BE2C (cell line): Measurements from ENCODE around the gene AP5M1. TPM values are rescaled to one million over a fixed set of nuclear protein-coding genes. Genes with fewer than 3 reads are reported as not detected.
"Not testable (repeated sequence)": the region's sequence is repeated elsewhere in the genome, so short reads cannot be mapped to it uniquely, and the experiment has no call there.

Experiments
- DNase-seq: peaks from one replicate; pipeline ENCODE4 v3.0.0-alpha.2; 2020
- H3K27me3 ChIP-seq: fragments of 250-450 bp; sonication (Bioruptor Pico); 2 replicates; pipeline ENCODE4 v1.5.1; 2020; ENCODE audit warnings: mild to moderate bottlenecking
- H3K36me3 ChIP-seq: fragments of 250-450 bp; sonication (Bioruptor Pico); 2 replicates; pipeline ENCODE4 v1.5.1; 2020; ENCODE audit warnings: mild to moderate bottlenecking
- H3K4me1 ChIP-seq: fragments of 250-450 bp; sonication (Bioruptor Pico); 2 replicates; pipeline ENCODE4 v1.5.1; 2020
- H3K4me3 ChIP-seq: 2 replicates; pipeline ENCODE4 v1.5.1; 2011; ENCODE audit warnings: low read depth, low read length
- H3K9me3 ChIP-seq: fragments of 250-450 bp; sonication (Bioruptor Pico); 2 replicates; pipeline ENCODE4 v1.5.1; 2020
- polyA plus RNA-seq: library from polyadenylated mRNA; unstranded; fragments of >200 nt; gene quantifications from one replicate; pipeline ENCODE4 v1.2.1, GENCODE V29; 2012; ENCODE audit warnings: low read depth, missing spikeins; ENCODE audit not compliant: insufficient read length, insufficient read depth
- TF ChIP-seq, protein P1 (sequence below): IDR thresholded peaks from 2 replicates; pipeline ENCODE4 v1.5.1; 2012; ENCODE audit warnings: mild to moderate bottlenecking, low read depth, low read length

AP5M1 gene, protein sequence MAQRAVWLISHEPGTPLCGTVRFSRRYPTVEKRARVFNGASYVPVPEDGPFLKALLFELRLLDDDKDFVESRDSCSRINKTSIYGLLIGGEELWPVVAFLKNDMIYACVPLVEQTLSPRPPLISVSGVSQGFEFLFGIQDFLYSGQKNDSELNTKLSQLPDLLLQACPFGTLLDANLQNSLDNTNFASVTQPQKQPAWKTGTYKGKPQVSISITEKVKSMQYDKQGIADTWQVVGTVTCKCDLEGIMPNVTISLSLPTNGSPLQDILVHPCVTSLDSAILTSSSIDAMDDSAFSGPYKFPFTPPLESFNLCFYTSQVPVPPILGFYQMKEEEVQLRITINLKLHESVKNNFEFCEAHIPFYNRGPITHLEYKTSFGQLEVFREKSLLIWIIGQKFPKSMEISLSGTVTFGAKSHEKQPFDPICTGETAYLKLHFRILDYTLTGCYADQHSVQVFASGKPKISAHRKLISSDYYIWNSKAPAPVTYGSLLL
- 22.8 TPM for polyA plus RNA-seq

DNA sequence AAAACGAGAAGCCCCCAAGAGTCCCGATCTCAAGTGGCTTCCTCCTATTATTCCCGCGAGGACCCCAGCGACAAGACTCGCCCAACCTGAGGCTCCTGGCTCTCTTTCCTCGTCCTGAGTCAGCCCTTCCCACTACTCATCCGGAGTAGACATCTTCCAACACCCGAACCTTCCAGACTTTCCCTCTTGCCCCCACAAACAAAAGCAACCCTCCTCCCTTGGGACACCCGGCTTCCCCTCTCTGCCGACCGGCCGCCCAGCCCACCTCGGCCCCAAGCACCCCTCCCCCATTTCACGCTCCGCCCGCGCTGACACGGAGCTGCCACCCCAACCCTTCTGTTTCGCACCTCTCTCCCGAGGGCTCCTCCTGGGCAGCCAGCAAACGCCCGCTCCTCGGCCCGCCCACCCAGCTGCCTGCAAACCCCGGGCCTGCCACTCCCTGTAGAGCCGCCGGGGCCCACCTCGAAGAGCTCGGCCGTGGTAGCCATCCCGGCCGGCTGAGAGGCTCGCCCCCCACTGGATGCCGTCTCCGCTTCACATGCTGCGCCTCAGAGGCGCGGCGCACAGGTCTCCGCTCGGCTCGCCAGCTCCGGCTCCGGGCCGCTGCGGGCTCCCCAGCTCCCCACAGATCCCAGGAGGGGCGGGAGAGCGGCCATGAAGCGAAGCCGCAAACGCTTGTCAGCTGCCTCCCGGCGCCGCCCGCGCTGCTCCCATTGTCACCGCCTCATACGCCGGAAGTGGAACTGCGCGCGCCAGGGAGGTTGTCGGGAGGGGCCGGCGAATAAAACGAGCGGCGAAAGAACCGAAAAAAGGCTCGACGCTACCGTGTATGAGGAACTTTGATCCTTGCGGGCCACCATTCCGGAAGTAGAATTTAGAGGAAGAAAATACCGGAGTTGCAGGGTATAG is at the start of gene AP5M1, which contains the start of gene EXOC5:
Gene AP5M1, plus strand, starts transcription at position 811 of the 909 bp plus-strand sequence. CDS start 344 bp downstream, outside the sequence.
Gene EXOC5, minus strand, starts transcription at position 745 of the 909 bp plus-strand sequence. Its CDS starts 257 bp downstream, at position 488.
- no peaks in the 10 kb centered on the region; the same call in 1 of the 2 replicates for H3K4me1 ChIP-seq
- TF ChIP-seq, protein P1, sequence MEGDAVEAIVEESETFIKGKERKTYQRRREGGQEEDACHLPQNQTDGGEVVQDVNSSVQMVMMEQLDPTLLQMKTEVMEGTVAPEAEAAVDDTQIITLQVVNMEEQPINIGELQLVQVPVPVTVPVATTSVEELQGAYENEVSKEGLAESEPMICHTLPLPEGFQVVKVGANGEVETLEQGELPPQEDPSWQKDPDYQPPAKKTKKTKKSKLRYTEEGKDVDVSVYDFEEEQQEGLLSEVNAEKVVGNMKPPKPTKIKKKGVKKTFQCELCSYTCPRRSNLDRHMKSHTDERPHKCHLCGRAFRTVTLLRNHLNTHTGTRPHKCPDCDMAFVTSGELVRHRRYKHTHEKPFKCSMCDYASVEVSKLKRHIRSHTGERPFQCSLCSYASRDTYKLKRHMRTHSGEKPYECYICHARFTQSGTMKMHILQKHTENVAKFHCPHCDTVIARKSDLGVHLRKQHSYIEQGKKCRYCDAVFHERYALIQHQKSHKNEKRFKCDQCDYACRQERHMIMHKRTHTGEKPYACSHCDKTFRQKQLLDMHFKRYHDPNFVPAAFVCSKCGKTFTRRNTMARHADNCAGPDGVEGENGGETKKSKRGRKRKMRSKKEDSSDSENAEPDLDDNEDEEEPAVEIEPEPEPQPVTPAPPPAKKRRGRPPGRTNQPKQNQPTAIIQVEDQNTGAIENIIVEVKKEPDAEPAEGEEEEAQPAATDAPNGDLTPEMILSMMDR, result 0 out of 2 replicates have a peak, but pooled peaks have one; percentile 3
- peak; percentile 92 for DNase-seq
- peak within 1 kb of the TSS; percentile 79 for H3K4me3 ChIP-seq
- H3K36me3 ChIP-seq, result no peaks in the 10 kb centered on the region
- H3K9me3 ChIP-seq, result no peaks in the 10 kb centered on the region
- H3K27me3 ChIP-seq, result no peaks in the 10 kb centered on the region

DNA sequence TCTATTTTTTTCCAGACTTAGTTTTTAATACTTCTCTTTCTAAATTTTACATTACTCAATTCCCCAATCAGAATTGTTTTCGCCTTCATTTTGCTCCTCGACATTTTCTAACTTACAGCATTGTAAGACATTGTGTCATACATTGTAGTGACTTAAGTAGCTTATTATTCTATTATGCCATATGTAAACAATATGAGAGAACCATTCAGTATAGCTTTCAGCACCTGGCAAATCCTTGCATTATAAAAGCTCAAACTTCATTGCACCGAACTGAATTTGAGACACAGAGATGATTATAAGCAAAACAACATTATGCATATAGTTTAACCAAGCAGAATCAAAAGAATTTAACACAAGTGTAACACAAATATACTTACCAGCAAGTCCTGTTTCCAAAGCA is 46.8 kb upstream of the AP5M1 start:
- Histone ChIP-seq H3K4me3 (no peak overlapping the region), H3K27me3 (no peaks in the 10 kb centered on the region), H3K9me3 (no peaks in the 10 kb centered on the region), H3K4me1 (no peaks in the 10 kb centered on the region), H3K36me3 (peaks cover 8% of the 10 kb centered on the region; the same call in 1 of the 2 replicates)
- no peak for DNase-seq
- TF ChIP-seq, protein P1, result no peak

- Histone ChIP-seq H3K9me3 (no peaks in the 10 kb centered on the region), H3K4me1 (no peaks in the 10 kb centered on the region), H3K27me3 (no peaks in the 10 kb centered on the region), H3K36me3 (peaks cover 21% of the 10 kb centered on the region), H3K4me3 (no peak overlapping the region)
- TF ChIP-seq, protein P1, result no peak
- no peak for DNase-seq
Observed at GRCh38 chr14:57227083-57227482, 41.7 kb upstream of the AP5M1 start.

DNA sequence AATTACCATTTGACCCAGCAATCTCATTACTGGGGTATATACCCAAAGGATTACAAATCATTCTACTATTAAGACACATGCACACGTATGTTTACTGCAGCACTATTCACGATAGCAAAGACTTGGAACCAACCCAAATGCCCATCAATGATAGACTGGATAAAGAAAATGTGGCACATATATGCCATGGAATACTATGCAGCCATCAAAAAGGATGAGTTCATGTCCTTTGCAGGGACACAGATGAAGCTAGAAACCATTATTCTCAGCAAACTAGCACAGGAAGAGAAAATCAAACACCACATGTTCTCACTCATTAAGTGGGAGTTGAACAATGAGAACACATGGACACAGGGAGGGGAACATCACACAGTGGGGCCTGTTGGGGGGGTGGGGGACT is 40.5 kb upstream of the AP5M1 start:
- DNase-seq, H3K9me3 ChIP-seq: not testable (repeated sequence)
- peaks cover 26% of the 10 kb centered on the region for H3K36me3 ChIP-seq

GRCh38 chr14:57232006-57232405 is 36.8 kb upstream of the AP5M1 start:
- Histone ChIP-seq H3K4me3 (no peak overlapping the region), H3K27me3 (no peaks in the 10 kb centered on the region), H3K4me1 (no peaks in the 10 kb centered on the region), H3K36me3 (peaks cover 31% of the 10 kb centered on the region), H3K9me3 (no peaks in the 10 kb centered on the region)
- no peak for DNase-seq
- TF ChIP-seq, protein P1, result no peak

More for the DNA sequence above, 40.5 kb upstream of the AP5M1 start:
- not testable (repeated sequence) for H3K27me3 ChIP-seq, H3K4me1 ChIP-seq, H3K4me3 ChIP-seq

DNA sequence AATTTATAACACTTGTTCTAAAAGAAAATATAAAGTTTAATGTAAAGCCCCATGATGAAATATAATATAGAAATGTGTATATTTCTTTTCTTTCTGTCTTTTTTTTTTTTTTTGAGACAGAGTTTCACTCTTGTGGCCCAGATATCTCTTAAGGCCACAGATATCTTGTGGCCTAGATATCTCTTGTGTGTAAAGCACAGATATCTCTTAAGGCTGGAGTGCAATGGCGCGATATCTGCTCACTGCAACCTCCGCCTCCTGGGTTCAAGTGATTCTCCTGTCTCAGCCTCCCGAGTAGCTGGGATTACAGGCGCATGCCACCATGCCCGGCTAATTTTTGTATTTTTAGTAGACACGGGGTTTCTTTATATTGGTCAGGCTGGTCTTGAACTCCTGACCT is 28.7 kb upstream of the AP5M1 start:
- not testable (repeated sequence) for H3K27me3 ChIP-seq, DNase-seq, H3K4me3 ChIP-seq, H3K36me3 ChIP-seq, H3K4me1 ChIP-seq, H3K9me3 ChIP-seq
